GM23338 (cell line): ENCODE data around the gene RNASEH2A. TPM values are rescaled to one million over a fixed set of nuclear protein-coding genes. Genes with fewer than 3 reads are reported as not detected.

Source experiments
- ATAC-seq: fragments of 200-7000 bp; cut with Tn5 transposase; 3 replicates; pipeline ENCODE4 v1.9.1; 2020
- DNase-seq: peaks from one replicate; pipeline ENCODE4 v3.0.0-alpha.2; 2015; ENCODE audit warnings: low spot score
- H2AFZ ChIP-seq: fragments of 200-600 bp; sonication (generic); 2 replicates; pipeline ENCODE4 v1.8.0; 2016; ENCODE audit warnings: antibody characterized with exemption, mild to moderate bottlenecking, moderate library complexity
- H3F3A ChIP-seq: fragments of 200-600 bp; sonication (generic); replicated peaks from 2 replicates; pipeline ENCODE4 v1.8.0; 2017; ENCODE audit warnings: antibody characterized with exemption, mixed run types, low read depth
- H3K27ac ChIP-seq: fragments of 200-600 bp; sonication (generic); 2 replicates; pipeline ENCODE4 v1.6.1; 2016; ENCODE audit warnings: low read depth
- H3K27me3 ChIP-seq: fragments of 200-600 bp; sonication (generic); 2 replicates; pipeline ENCODE4 v1.8.0; 2016; ENCODE audit warnings: mild to moderate bottlenecking, mixed run types, moderate library complexity; ENCODE audit not compliant: insufficient read depth
- H3K36me3 ChIP-seq: fragments of 200-600 bp; sonication (generic); 2 replicates; pipeline ENCODE4 v1.8.0; 2016; ENCODE audit warnings: mild to moderate bottlenecking; ENCODE audit not compliant: insufficient read depth
- H3K4me1 ChIP-seq: fragments of 200-600 bp; sonication (generic); 2 replicates; pipeline ENCODE4 v1.8.0; 2016; ENCODE audit warnings: mild to moderate bottlenecking, moderate library complexity; ENCODE audit not compliant: insufficient read depth
- H3K4me2 ChIP-seq: fragments of 200-600 bp; sonication (generic); 2 replicates; pipeline ENCODE4 v1.7.1; 2017; ENCODE audit warnings: mixed run types
- H3K4me3 ChIP-seq: fragments of 200-600 bp; sonication (generic); 2 replicates; pipeline ENCODE4 v1.6.1; 2016; ENCODE audit warnings: mixed run types
- H3K79me2 ChIP-seq: fragments of 200-600 bp; sonication (generic); replicated peaks from 2 replicates; pipeline ENCODE4 v1.8.0; 2017; ENCODE audit warnings: mild to moderate bottlenecking; ENCODE audit not compliant: insufficient read depth
- H3K9me2 ChIP-seq: fragments of 200-600 bp; sonication (generic); 2 replicates; pipeline ENCODE4 v1.8.0; 2017; ENCODE audit not compliant: insufficient read depth
- H4K20me1 ChIP-seq: fragments of 200-600 bp; sonication (generic); replicated peaks from 2 replicates; pipeline ENCODE4 v1.8.0; 2017; ENCODE audit warnings: mild to moderate bottlenecking; ENCODE audit not compliant: insufficient read depth
- H3K27ac Mint-ChIP-seq: 2 replicates; pipeline ENCODE4 v1.8.0; 2020; ENCODE audit warnings: inconsistent platforms, mild to moderate bottlenecking, moderate library complexity, mixed read lengths
- H3K27me3 Mint-ChIP-seq: 3 replicates; pipeline ENCODE4 v1.8.0; 2022; ENCODE audit warnings: low read depth, mild to moderate bottlenecking, moderate library complexity, mixed read lengths, inconsistent platforms; ENCODE audit not compliant: insufficient read depth, poor library complexity
- H3K36me3 Mint-ChIP-seq: 3 replicates; pipeline ENCODE4 v1.8.0; 2021; ENCODE audit warnings: low read depth, mild to moderate bottlenecking, inconsistent platforms, moderate library complexity, mixed read lengths
- H3K4me1 Mint-ChIP-seq: 3 replicates; pipeline ENCODE4 v1.8.0; 2020; ENCODE audit warnings: mild to moderate bottlenecking, inconsistent platforms, mixed read lengths
- H3K4me3 Mint-ChIP-seq: 3 replicates; pipeline ENCODE4 v1.8.0; 2021; ENCODE audit warnings: moderate library complexity, mild to moderate bottlenecking, inconsistent platforms, mixed read lengths
- H3K9me3 Mint-ChIP-seq: 3 replicates; pipeline ENCODE4 v1.8.0; 2020; ENCODE audit warnings: moderate library complexity, mild to moderate bottlenecking, inconsistent platforms, mixed read lengths
- ETS1 ChIP-seq: IDR thresholded peaks from 2 replicates; pipeline ENCODE4 v1.6.1; 2016; ENCODE audit warnings: antibody characterized with exemption
- EZH2 ChIP-seq: fragments of 200-600 bp; sonication (generic); IDR thresholded peaks from one replicate; pipeline ENCODE4 v1.8.0; 2017; ENCODE audit warnings: antibody characterized with exemption, mild to moderate bottlenecking, low read depth; ENCODE audit not compliant: unreplicated experiment
- EZH2phosphoT487 ChIP-seq: fragments of 200-600 bp; sonication (generic); IDR thresholded peaks from one replicate; pipeline ENCODE4 v1.8.1; 2018; ENCODE audit warnings: antibody characterized with exemption; ENCODE audit not compliant: unreplicated experiment
- JUNB ChIP-seq: IDR thresholded peaks from one replicate; pipeline ENCODE4 v1.6.1; 2016; ENCODE audit warnings: antibody characterized with exemption; ENCODE audit not compliant: unreplicated experiment
- POLR2AphosphoS5 ChIP-seq: IDR thresholded peaks from 2 replicates; pipeline ENCODE4 v1.6.1; 2016; ENCODE audit warnings: antibody characterized with exemption, low read depth
- STAT1 ChIP-seq: IDR thresholded peaks from one replicate; pipeline ENCODE4 v1.6.1; 2016; ENCODE audit warnings: antibody characterized with exemption; ENCODE audit not compliant: unreplicated experiment
- ZNF114 ChIP-seq: fragments of 250-450 bp; sonication (Bioruptor Pico); IDR thresholded peaks from 2 replicates; pipeline ENCODE4 v1.5.0; 2020; ENCODE audit warnings: mild to moderate bottlenecking, moderate library complexity
- ZNF331 ChIP-seq: fragments of 250-450 bp; sonication (Bioruptor Pico); IDR thresholded peaks from 2 replicates; pipeline ENCODE4 v1.5.0; 2020; ENCODE audit warnings: low read depth, mild to moderate bottlenecking, moderate library complexity
- polyA plus RNA-seq: library from polyadenylated mRNA; unstranded; fragments of >200 nt; fragmentation: Nextera tagmentation; extraction: Ambion mirVana; gene quantifications from 2 replicates; pipeline ENCODE4 v1.2.1, GENCODE V29; 2016
- total RNA-seq: library from RNA; depleted of rRNA; stranded (reverse); fragments of >200 nt; shearing (Covaris generic); gene quantifications from 2 replicates; pipeline ENCODE4 v1.2.3, GENCODE V29; 2014
- TF ChIP-seq, protein P1 (sequence below): fragments of 250-450 bp; sonication (Bioruptor Pico); IDR thresholded peaks from 2 replicates; pipeline ENCODE4 v1.5.0; 2020; ENCODE audit warnings: mild to moderate bottlenecking, moderate library complexity
- TF ChIP-seq, protein P2 (sequence below): IDR thresholded peaks from one replicate; pipeline ENCODE4 v1.6.1; 2018; ENCODE audit warnings: antibody characterized with exemption; ENCODE audit not compliant: unreplicated experiment

The RNASEH2A gene
- total and polyA plus RNA-seq, 2 experiments from 2014 or later: 39.4 to 68.2 TPM

DNA sequence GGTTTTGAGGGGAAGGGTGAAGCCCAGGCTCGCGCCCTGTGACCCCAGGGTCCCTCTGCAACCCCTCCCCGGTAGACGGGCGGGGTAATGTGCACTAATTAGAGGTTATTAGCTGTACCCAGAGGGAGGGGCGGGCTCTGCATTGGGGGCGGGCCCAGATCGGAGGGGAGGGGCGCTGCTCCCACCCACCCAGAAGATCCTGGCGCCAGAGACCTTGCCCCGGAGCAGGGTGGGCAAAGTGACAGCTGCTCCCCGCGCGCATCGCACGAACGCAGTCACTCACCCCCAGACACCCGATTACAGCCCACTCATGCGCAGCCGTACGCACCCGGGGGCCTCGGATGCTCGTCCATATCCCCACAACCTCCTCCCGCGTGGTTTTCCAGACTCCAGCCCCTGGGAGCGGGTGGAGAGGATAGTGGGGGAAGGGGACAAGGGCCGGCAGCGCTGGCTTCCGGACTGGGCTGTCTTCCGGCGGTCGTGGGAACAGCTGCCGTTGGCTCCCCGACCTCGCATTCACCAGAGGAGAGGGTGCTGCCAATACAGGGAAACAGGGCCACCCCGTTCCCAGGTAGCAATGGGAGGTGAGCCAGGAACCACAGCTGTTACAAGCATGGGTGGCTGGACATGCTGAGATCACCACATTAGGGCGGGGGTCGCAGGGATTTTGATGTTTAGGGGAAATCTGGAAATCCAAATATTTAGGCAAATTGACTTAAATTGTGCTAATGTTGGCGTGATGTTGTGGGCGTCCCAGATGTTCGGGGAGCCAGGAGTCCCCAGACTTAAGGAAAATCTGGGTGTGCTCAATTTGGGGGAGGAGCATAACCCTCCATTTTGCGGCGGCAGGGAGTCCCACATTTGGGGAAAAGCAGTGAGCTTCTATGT, 28.1 kb upstream of the RNASEH2A start:
- H3K9me2 ChIP-seq: no peaks in the 10 kb centered on the region
- Mint-ChIP-seq H3K36me3 (peaks cover 14% of the 10 kb centered on the region), H3K4me3 (peak overlapping the region; percentile 84), H3K27ac (peak overlapping the region; percentile 30; the same call in 1 of the 2 replicates), H3K9me3 (no peaks in the 10 kb centered on the region; the same call in 2 of the 3 replicates), H3K27me3 (peaks cover 16% of the 10 kb centered on the region), H3K4me1 (peaks cover 29% of the 10 kb centered on the region)
- peaks cover 18% of the 10 kb centered on the region for H3K4me1 ChIP-seq
- no peak for TF ChIP-seq STAT1
- TF ChIP-seq POLR2AphosphoS5: peak; percentile 47
- peak overlapping the region; percentile 98 for H3K4me2 ChIP-seq
- ATAC-seq: peak; percentile 21
- H2AFZ ChIP-seq: peak overlapping the region; percentile 96
- peaks cover 38% of the 10 kb centered on the region for H3F3A ChIP-seq
- peaks cover 6% of the 10 kb centered on the region; the same call in 1 of the 2 replicates for H3K79me2 ChIP-seq
- H3K27me3 ChIP-seq: no peaks in the 10 kb centered on the region
- 0 out of 2 replicates have a peak, but pooled peaks cover 7% of the 10 kb centered on the region for H3K36me3 ChIP-seq
- H3K4me3 ChIP-seq: peak overlapping the region; percentile 83
- H4K20me1 ChIP-seq: no peaks in the 10 kb centered on the region; the same call in 1 of the 2 replicates
- peak; percentile 68 for DNase-seq
- H3K27ac ChIP-seq: peak overlapping the region; percentile 79

- 0 out of 2 replicates have a peak, but pooled peaks cover 7% of the 10 kb centered on the region for H3K36me3 ChIP-seq
- Mint-ChIP-seq H3K4me3 (peak overlapping the region; percentile 84), H3K27me3 (peaks cover 15% of the 10 kb centered on the region), H3K27ac (no peak overlapping the region; the same call in 1 of the 2 replicates), H3K36me3 (peaks cover 8% of the 10 kb centered on the region), H3K9me3 (no peaks in the 10 kb centered on the region; the same call in 2 of the 3 replicates), H3K4me1 (peaks cover 28% of the 10 kb centered on the region)
- no peak for TF ChIP-seq EZH2phosphoT487
- TF ChIP-seq, protein P1, sequence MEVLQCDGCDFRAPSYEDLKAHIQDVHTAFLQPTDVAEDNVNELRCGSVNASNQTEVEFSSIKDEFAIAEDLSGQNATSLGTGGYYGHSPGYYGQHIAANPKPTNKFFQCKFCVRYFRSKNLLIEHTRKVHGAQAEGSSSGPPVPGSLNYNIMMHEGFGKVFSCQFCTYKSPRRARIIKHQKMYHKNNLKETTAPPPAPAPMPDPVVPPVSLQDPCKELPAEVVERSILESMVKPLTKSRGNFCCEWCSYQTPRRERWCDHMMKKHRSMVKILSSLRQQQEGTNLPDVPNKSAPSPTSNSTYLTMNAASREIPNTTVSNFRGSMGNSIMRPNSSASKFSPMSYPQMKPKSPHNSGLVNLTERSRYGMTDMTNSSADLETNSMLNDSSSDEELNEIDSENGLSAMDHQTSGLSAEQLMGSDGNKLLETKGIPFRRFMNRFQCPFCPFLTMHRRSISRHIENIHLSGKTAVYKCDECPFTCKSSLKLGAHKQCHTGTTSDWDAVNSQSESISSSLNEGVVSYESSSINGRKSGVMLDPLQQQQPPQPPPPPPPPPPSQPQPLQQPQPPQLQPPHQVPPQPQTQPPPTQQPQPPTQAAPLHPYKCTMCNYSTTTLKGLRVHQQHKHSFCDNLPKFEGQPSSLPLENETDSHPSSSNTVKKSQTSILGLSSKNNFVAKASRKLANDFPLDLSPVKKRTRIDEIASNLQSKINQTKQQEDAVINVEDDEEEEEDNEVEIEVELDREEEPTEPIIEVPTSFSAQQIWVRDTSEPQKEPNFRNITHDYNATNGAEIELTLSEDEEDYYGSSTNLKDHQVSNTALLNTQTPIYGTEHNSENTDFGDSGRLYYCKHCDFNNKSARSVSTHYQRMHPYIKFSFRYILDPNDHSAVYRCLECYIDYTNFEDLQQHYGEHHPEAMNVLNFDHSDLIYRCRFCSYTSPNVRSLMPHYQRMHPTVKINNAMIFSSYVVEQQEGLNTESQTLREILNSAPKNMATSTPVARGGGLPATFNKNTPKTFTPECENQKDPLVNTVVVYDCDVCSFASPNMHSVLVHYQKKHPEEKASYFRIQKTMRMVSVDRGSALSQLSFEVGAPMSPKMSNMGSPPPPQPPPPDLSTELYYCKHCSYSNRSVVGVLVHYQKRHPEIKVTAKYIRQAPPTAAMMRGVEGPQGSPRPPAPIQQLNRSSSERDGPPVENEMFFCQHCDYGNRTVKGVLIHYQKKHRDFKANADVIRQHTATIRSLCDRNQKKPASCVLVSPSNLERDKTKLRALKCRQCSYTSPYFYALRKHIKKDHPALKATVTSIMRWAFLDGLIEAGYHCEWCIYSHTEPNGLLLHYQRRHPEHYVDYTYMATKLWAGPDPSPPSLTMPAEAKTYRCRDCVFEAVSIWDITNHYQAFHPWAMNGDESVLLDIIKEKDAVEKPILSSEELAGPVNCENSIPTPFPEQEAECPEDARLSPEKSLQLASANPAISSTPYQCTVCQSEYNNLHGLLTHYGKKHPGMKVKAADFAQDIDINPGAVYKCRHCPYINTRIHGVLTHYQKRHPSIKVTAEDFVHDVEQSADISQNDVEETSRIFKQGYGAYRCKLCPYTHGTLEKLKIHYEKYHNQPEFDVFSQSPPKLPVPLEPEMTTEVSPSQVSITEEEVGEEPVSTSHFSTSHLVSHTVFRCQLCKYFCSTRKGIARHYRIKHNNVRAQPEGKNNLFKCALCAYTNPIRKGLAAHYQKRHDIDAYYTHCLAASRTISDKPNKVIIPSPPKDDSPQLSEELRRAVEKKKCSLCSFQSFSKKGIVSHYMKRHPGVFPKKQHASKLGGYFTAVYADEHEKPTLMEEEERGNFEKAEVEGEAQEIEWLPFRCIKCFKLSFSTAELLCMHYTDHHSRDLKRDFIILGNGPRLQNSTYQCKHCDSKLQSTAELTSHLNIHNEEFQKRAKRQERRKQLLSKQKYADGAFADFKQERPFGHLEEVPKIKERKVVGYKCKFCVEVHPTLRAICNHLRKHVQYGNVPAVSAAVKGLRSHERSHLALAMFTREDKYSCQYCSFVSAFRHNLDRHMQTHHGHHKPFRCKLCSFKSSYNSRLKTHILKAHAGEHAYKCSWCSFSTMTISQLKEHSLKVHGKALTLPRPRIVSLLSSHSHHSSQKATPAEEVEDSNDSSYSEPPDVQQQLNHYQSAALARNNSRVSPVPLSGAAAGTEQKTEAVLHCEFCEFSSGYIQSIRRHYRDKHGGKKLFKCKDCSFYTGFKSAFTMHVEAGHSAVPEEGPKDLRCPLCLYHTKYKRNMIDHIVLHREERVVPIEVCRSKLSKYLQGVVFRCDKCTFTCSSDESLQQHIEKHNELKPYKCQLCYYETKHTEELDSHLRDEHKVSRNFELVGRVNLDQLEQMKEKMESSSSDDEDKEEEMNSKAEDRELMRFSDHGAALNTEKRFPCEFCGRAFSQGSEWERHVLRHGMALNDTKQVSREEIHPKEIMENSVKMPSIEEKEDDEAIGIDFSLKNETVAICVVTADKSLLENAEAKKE (CRISPR knock-in tag): no peak
- TF ChIP-seq JUNB: no peak
- TF ChIP-seq, protein P2, sequence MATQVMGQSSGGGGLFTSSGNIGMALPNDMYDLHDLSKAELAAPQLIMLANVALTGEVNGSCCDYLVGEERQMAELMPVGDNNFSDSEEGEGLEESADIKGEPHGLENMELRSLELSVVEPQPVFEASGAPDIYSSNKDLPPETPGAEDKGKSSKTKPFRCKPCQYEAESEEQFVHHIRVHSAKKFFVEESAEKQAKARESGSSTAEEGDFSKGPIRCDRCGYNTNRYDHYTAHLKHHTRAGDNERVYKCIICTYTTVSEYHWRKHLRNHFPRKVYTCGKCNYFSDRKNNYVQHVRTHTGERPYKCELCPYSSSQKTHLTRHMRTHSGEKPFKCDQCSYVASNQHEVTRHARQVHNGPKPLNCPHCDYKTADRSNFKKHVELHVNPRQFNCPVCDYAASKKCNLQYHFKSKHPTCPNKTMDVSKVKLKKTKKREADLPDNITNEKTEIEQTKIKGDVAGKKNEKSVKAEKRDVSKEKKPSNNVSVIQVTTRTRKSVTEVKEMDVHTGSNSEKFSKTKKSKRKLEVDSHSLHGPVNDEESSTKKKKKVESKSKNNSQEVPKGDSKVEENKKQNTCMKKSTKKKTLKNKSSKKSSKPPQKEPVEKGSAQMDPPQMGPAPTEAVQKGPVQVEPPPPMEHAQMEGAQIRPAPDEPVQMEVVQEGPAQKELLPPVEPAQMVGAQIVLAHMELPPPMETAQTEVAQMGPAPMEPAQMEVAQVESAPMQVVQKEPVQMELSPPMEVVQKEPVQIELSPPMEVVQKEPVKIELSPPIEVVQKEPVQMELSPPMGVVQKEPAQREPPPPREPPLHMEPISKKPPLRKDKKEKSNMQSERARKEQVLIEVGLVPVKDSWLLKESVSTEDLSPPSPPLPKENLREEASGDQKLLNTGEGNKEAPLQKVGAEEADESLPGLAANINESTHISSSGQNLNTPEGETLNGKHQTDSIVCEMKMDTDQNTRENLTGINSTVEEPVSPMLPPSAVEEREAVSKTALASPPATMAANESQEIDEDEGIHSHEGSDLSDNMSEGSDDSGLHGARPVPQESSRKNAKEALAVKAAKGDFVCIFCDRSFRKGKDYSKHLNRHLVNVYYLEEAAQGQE: no peak
- no peak for TF ChIP-seq EZH2
- no peak for TF ChIP-seq POLR2AphosphoS5
- no peak for TF ChIP-seq ZNF331 (CRISPR knock-in tag)
- TF ChIP-seq ZNF114 (CRISPR knock-in tag): no peak
- TF ChIP-seq ETS1: no peak
- peak overlapping the region; percentile 19; the same call in 1 of the 2 replicates for H2AFZ ChIP-seq
- ATAC-seq (no peak), DNase-seq (peak; percentile 54)
- H3K4me2 ChIP-seq: peak overlapping the region; percentile 98
- peaks cover 5% of the 10 kb centered on the region; the same call in 1 of the 2 replicates for H3K79me2 ChIP-seq
- H3K9me2 ChIP-seq: no peaks in the 10 kb centered on the region
- H3K4me1 ChIP-seq: peaks cover 24% of the 10 kb centered on the region
- peak overlapping the region; percentile 83 for H3K4me3 ChIP-seq
- H3K27me3 ChIP-seq: no peaks in the 10 kb centered on the region
- H3K27ac ChIP-seq: peak overlapping the region; percentile 79
- peaks cover 39% of the 10 kb centered on the region for H3F3A ChIP-seq
- no peaks in the 10 kb centered on the region; the same call in 1 of the 2 replicates for H4K20me1 ChIP-seq
Measured at GRCh38 chr19:12778905-12779161, 27.6 kb upstream of the RNASEH2A start.
